Measurements from ENCODE around the gene KLK1. TPM values are rescaled to one million over a fixed set of nuclear protein-coding genes. Genes with fewer than 3 reads are reported as not detected.
A peak's percentile ranks its signal among the peaks of the same experiment; 100 is the strongest.

KLK1 gene
- total and polyA plus RNA-seq, 7 donors, result 0.08 to 0.48 (median 0.33) TPM; not detected in 3

DNA sequence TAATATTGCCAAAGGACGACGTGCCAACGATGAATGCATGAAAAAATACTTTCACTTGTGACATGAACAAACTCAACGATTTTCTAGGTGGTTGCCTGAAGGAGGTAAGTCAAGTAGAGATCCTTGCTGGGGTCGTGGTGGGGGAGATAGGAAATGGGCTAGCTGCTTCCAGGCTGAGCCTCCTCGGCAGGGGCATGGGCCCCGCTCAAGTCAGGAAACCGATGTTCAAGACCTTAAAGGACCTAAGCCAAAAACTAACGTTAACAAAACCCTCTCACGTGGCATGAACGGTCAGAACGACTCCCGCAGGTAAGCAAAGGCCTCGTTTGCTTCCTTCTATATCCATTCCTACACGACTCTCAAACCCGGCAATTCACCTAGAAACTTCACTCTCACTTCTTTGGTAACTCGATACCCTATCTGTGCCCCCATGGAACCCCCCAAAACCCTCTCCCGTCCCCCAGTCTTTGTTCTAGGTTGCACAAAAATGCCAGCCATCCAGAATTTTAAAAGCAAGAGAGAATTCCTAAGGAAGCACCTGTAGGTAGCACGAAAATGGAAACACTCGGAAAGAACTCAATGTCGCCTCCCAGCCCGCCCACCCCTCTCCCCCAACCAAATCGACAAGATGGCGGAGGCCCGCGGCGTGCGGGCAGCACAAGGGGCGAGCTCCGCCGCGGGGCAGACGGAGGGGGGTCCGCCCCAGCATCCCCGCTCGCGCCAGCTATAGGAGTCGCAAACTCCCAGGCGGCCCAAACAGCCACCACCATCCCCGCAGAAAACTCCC lies 19.8 kb downstream of the KLK1 start:
- ATAC-seq, result peak in 1 of 4 donors; percentile 18
- peak overlapping the region; percentile 98 for H3K4me3 ChIP-seq
- peak overlapping the region; percentile 94 for H3K27ac ChIP-seq
- DNase-seq, result no peak
- TF ChIP-seq, protein P1, sequence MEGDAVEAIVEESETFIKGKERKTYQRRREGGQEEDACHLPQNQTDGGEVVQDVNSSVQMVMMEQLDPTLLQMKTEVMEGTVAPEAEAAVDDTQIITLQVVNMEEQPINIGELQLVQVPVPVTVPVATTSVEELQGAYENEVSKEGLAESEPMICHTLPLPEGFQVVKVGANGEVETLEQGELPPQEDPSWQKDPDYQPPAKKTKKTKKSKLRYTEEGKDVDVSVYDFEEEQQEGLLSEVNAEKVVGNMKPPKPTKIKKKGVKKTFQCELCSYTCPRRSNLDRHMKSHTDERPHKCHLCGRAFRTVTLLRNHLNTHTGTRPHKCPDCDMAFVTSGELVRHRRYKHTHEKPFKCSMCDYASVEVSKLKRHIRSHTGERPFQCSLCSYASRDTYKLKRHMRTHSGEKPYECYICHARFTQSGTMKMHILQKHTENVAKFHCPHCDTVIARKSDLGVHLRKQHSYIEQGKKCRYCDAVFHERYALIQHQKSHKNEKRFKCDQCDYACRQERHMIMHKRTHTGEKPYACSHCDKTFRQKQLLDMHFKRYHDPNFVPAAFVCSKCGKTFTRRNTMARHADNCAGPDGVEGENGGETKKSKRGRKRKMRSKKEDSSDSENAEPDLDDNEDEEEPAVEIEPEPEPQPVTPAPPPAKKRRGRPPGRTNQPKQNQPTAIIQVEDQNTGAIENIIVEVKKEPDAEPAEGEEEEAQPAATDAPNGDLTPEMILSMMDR (IDR thresholded peaks at IDR 0.05), result no peak
- peaks cover 0 to 32% of the 10 kb centered on the region in 2 donors for H3K36me3 ChIP-seq (ENCODE audit: insufficient read depth in 1 of 2, low read depth in 1 of 2)
- H3K27me3 ChIP-seq (ENCODE audit: insufficient read depth in 3 of 3, low read length in 2 of 3), result no peaks in the 10 kb centered on the region
- intact Hi-C loops (cut with DNase I), result no loop called here
- H3K9me3 ChIP-seq, result no peaks in the 10 kb centered on the region
- 0% methylated on average over 30 to 40 of the region's 40 CpGs for WGBS, 3 donors
- peaks cover 17% of the 10 kb centered on the region for H3K4me1 ChIP-seq

DNA sequence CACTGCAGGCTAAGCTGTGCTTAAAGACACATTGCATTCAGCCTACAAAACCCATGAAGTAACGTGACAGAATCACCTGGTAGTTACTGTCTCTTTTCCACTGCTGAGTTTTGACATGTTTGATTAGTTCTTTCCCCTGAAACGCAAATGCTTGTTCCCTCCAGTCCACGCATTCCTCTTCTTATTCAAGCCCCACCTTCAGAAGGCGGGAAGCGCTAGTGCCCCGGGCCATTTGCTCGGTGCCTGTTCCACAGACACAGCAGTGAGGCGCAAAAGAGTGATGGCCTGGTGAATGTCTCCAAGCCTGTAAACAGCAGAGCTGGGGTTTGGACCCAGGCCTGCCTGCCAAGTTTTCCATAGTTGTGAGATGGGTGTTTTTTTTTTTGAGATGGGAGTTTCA lies 22.5 kb downstream of the KLK1 start:
- no peak for DNase-seq
- Histone ChIP-seq H3K4me3 (no peak overlapping the region), H3K4me1 (peaks cover 17% of the 10 kb centered on the region), H3K9me3 (no peaks in the 10 kb centered on the region), H3K36me3 (ENCODE audit: insufficient read depth in 1 of 2, low read depth in 1 of 2) (peaks cover 3 to 53% of the 10 kb centered on the region in 2 donors), H3K27ac (no peak overlapping the region), H3K27me3 (ENCODE audit: insufficient read depth in 3 of 3, low read length in 2 of 3) (no peaks in the 10 kb centered on the region)
- WGBS, 3 donors, result 87 to 91% (median 89%) methylated on average over 8 of the region's 8 CpGs
- TF ChIP-seq, protein P1 (IDR thresholded peaks at IDR 0.05), result no peak
- intact Hi-C loops (cut with DNase I), result no loop called here
- no peak for ATAC-seq

DNA sequence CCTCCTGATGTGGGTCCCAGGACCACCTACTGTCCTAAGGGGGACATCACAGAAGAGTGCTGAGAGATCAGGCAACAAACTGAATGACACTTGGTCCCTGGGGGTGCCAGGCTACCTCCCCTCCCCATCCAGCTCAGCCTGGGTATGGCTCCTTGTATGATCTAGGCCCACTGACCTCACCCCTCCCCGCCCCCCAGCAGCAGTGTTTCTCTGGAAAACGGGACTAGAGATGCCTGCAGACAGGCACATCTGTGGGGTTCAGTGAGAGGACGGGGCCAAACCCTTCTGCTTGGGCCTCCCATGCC lies 24.1 kb downstream of the KLK1 start:
- peaks cover 3 to 59% of the 10 kb centered on the region in 2 donors for H3K36me3 ChIP-seq (ENCODE audit: insufficient read depth in 1 of 2, low read depth in 1 of 2)
- peaks cover 14% of the 10 kb centered on the region for H3K4me1 ChIP-seq
- H3K27ac ChIP-seq, result no peak overlapping the region
- no peak overlapping the region for H3K4me3 ChIP-seq
- WGBS, 3 donors, result 72 to 80% (median 77%) methylated on average over 3 of the region's 3 CpGs
- intact Hi-C loops (cut with DNase I), result no loop called here
- no peaks in the 10 kb centered on the region for H3K27me3 ChIP-seq (ENCODE audit: insufficient read depth in 3 of 3, low read length in 2 of 3)
- no peaks in the 10 kb centered on the region for H3K9me3 ChIP-seq
- ATAC-seq, result no peak
- TF ChIP-seq, protein P1 (IDR thresholded peaks at IDR 0.05), result no peak
- no peak for DNase-seq

DNA sequence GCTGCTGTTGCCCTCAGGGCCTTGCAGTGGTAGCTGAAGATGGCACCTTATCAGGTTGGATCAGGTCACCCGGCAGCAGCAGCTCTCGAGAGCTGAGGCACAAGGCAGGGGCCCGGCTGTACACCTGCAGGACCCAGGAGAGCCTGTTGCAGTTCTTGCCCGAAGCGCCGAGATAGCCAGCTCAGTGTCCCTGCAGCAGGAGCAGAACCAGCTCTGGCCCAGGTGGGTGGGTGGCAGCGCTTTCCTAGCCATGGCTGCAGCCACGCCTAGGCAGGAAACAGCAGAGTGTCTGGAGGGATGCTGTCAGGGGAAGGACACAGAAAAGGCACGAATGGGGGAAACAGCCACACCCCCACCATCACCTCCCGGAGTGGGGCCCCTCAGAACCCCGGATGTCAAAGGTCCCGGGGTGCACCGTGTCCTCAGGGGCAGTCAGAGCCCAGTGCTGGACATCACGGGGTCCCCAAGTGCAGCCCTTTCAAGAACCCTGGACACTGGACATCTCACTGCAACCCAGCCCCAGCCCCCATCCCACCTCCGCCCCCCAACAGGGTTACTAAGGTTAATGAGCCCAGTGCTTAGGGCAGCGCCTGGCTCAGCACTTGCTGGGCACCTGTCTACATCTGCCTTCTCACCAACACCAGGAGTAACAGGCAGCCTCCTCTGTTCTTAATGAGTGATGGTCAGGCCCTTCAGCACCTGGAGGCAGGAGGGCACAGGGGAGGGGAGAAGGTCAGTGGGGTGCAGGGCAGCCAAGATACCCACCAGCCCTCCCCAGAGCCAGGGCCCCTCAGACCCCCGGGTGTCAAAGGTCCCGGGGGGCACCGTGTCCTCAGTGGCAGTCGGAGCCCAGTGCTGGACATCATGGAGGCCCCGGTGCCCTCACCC lies 24.7 kb downstream of the KLK1 start:
- H3K36me3 ChIP-seq (ENCODE audit: insufficient read depth in 1 of 2, low read depth in 1 of 2), result peaks cover 3 to 59% of the 10 kb centered on the region in 2 donors
- no peak overlapping the region for H3K4me3 ChIP-seq
- H3K27ac ChIP-seq, result no peak overlapping the region
- peaks cover 14% of the 10 kb centered on the region for H3K4me1 ChIP-seq
- WGBS, 3 donors, result 87 to 90% (median 87%) methylated on average over 20 to 21 of the region's 21 CpGs
- TF ChIP-seq, protein P1 (IDR thresholded peaks at IDR 0.05), result no peak
- H3K9me3 ChIP-seq, result no peaks in the 10 kb centered on the region
- ATAC-seq (no peak), DNase-seq (no peak)
- intact Hi-C loops (cut with DNase I), result no loop called here
- no peaks in the 10 kb centered on the region for H3K27me3 ChIP-seq (ENCODE audit: insufficient read depth in 3 of 3, low read length in 2 of 3)

All from psoas muscle (tissue), 8 donors.